ENCODE results near the gene BRAF.
A peak's percentile ranks its signal among the peaks of the same experiment; 100 is the strongest.
"Not testable (repeated sequence)": the region's sequence is repeated elsewhere in the genome, so short reads cannot be mapped to it uniquely, and the experiment has no call there.

Gene BRAF

DNA sequence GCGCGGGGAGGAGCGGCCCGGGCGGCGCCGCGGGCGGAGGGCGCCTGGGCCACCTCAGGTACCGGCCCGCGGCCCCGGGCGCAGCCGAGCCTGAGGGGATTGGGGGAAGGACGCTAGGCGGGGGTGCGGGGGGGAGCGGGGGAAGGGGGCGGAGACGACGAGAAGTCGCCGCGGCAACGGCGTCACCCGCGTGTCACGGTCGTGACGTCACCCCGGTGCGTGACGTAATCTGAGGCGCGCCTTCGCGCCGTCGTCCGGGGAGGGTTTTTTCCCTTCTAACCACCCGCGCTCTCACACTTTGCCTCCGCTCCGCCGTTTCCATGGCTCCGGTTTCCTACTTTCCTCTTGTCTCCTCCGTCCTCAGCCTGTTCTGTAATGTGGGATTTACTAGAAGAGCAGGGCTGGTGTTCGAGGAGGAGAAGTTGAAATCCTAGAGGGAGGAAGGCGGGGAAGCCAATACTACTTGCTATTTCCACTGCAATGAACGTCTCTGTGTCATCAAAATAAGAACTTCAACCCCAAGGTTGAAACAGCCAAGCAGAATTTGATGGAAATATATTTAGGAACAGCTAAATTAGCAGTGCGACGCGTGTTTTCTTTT lies at the start of gene BRAF:
TSS of gene BRAF (minus strand) at position 109 of the 601 bp plus-strand sequence. CDS start 226 bp downstream, outside the sequence.
- peak; percentile 90 for DNase-seq (ENCODE audit: low read depth)

- DNase-seq (ENCODE audit: low read depth), result no peak
These were observed 48.4 kb upstream of the BRAF start for GRCh38 chr7:140972876-140973829.

DNA sequence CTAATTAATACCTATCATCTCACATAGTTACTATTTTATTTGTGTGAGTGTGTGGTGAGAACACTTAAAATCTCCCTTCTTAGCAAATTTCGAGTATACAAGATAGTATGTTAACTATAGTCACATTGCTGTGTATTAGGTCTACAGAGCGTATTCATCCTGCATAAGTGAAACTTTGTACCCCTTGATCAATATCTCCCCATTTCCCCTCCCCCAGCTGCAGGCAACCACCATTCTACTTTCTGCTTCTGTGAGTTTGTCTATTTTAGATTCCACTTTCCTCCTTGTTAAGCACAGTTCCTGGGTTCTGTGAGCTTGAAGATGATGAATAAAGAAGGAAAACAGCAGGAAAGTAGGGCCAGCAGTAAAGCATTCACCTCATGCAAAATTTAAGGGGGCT lies 47.6 kb upstream of the BRAF start:
- no peak for DNase-seq (ENCODE audit: low read depth)

DNA sequence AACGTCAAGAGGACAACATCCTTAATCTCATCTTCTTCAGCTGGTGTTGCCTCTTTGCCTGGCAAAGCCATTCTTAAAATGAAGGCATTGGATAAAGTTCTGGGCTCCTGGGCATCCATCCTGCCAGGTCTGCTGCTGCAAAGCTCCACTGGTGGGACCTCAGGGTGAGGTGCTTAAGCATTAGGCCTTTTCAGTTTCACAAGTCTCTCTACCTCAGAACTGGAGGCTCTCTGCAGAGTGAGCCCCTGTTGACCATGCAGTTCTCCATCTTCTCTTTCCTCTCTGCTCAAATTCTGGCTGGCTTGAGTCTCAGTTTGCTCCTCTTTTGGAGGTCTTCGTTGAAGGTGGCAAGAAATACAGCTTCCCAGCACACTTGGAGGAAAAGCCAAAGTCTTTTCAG lies 42.7 kb upstream of the BRAF start:
- no peak for DNase-seq (ENCODE audit: low read depth)

DNA sequence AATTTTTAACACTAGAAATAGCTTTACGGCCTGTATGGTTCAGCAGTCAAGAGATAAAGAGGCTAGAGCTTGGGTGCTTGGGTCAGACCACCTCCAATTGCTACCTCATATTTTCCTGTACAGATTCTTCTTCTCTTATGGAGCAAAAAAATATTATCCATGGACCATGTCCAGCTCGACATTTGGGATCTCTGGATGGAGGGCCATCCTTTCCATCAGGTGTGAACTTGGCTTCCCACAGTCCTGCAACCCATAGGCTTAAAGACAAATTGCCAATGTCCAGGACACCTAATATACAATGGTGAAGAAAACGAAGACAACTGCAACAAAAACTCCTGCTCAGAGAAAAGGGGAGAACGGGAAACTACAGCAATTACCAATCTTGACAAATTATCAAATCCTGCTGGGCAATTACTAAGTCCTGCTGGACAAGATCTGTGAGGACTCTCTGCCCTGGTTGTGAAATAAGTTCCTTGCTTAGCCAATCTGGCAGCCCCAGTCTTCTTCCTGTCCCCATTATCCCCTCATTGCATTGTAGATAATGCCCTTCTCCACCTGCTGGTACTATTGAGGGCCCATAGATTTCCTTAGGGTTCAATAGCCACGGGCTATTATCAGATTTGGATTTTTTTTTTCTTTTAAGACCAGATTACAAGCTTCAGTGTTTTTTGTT lies 42.0 kb upstream of the BRAF start:
- DNase-seq (ENCODE audit: low read depth), result no peak

DNA sequence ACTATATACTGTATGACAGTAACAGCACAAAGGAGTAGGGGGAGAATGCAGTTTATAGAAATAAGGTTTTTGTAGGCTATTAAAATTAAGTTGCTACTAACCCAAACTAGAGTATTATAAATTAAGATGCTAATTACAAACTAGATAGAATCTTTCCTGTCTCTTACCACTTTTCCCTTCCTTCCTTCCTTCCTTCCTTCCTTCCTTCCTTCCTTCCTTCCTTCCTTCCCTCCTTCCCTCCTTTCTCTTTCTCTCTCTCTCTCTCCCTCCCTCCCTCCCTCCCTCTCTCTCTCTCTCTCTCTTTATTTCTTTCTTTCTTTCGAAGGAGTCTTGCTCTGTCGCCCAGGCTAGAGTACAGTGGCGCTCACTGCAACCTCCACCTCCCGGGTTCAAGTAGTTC lies 36.4 kb upstream of the BRAF start:
- no peak for DNase-seq (ENCODE audit: low read depth)

DNA sequence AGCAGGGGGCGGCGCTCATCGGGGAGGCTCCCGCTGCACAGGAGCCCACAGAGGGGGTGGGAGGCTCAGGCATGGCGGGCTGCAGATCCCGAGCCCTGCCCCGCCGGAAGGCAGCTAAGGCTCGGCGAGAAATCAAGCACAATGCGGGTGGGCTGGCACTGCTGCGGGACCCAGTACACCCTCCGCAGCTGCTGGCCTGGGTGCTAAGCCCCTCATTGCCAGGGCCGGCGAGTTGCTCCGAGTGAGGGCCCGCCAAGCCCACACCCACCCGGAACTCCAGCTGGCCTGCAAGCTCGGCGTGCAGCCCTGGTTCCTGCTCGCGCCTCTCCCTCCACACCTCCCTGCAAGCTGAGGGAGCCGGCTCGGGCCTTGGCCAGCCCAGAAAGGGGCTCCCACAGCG lies 32.3 kb upstream of the BRAF start:
- DNase-seq (ENCODE audit: low read depth), result not testable (repeated sequence)

DNA sequence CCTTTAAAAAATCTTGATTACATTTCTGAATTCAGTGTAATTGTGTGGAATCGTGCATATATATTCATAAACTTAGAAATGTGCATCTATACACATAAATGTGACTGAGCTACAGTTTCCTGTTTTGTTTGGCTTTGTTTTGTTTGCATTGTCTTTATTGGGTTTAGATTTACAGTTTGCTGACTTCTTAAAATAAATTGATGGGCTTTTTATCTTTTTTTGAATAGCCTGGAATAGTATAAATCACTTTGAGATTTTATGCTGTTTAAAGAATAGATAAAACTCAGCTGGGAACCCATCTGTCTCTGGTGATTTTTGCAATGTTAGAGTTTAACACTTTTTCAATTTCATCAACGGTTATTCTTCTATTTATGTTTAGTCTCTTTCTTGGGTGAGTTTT lies 21.2 kb upstream of the BRAF start:
- DNase-seq (ENCODE audit: low read depth), result no peak

DNA sequence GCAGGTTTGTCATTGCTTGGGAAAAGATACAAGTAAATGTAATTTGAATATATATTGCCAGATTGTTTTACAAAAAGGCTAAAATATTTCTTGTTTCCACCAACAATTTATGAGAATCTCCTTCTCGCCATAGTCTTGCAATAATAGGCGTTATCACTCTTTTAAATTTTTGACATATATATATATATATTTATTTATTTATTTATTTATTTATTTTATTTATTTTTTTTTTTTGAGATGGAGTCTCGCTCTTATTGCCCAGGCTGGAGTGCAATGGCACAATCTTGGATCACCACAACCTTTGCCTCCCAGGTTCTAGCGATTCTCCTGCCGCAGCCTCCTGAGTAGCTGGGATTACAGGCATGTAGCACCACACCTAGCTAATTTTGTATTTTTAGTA lies 17.5 kb upstream of the BRAF start:
- not testable (repeated sequence) for DNase-seq (ENCODE audit: low read depth)

DNA sequence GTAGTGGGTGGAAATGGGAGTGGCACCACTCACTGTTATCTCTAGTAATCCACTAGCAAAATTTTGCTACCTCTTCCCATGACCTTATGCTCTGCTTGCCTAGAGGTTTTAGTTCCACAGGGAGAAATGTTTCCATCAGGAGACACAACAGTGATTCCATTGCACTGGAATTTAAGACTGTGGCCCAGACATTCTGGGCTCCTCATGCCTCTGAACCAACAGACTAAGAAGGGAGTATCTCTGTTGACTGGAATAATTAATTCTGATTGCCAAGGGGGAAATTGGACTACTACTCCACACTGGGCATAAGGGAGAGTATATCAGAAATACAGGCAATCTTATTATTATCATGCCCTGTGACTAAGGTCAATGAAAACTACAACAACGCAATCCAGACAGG lies 16.2 kb upstream of the BRAF start:
- no peak for DNase-seq (ENCODE audit: low read depth)

DNA sequence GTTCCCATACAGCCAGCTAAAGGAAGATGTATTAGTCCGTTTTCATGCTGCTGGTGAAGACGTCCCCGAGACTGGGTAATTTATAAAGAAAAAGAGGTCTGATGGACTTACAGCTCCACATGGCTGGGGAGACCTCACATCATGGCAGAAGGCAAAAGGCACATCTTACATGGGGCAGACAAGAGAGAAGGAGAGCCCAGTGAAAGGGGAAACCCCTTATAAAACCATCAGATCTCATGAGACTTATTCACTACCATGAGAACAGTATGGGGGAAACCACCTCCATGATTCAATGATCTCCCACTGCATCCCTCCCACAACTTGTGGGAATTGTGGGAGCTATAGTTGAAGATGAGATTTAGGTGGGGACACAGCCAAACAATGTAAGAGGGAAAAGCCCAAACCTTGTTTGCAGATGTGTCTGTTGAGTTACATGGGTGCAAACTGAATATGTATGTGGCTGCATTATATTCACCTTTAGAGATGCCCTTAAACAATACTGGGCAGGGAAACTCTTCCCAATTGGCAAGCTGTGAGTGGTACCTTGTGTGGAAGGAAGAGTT lies 13.1 kb upstream of the BRAF start:
- no peak for DNase-seq (ENCODE audit: low read depth)

GRCh38 chr7:140928491-140929309 lies 4.0 kb upstream of the BRAF start:
- no peak for DNase-seq (ENCODE audit: low read depth)

GRCh38 chr7:140927945-140928344 lies 3.2 kb upstream of the BRAF start:
- DNase-seq (ENCODE audit: low read depth), result not testable (repeated sequence)

GRCh38 chr7:140927351-140927750 lies 2.6 kb upstream of the BRAF start:
- no peak for DNase-seq (ENCODE audit: low read depth)

- no peak for DNase-seq (ENCODE audit: low read depth)
These were observed 1.5 kb upstream of the BRAF start for GRCh38 chr7:140926021-140926817.

DNA sequence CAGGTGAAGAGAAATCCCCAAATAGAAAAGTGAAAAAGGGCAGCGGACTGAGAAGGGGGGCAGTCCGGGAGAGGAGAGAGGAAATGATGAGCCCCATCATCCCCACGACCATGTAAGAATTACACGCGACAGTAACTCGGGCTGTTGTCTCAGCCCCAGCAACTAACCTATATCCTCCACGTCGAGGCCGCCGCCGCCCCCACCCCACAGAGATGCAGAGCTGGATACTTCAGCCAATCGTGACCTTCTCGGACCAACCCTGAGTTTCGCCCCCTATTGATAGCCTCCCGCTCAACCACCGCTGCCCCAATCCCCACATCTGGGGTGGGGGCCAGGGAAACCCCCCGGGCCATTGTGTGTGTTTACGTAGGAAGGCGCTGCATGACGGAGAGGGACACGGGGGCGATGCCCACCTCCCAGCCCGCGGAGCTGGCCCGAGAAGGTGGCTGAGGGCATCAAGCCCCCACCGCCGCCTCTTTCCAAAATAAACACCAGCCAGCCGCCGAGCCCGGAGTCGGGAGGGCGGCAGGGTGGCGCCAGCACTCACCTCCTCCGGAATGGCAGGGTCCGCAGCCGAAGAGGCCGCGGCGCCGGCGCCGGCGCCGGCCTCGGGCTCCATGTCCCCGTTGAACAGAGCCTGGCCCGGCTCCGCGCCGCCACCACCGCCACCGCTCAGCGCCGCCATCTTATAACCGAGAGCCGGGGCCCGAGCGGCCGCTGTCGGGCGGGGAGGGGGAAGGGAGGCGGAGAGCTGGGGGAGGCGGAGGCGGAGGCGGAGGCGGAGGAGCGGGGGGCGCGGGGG lies 509 bp downstream of the BRAF start:
- peak; percentile 61 for DNase-seq (ENCODE audit: low read depth)

DNA sequence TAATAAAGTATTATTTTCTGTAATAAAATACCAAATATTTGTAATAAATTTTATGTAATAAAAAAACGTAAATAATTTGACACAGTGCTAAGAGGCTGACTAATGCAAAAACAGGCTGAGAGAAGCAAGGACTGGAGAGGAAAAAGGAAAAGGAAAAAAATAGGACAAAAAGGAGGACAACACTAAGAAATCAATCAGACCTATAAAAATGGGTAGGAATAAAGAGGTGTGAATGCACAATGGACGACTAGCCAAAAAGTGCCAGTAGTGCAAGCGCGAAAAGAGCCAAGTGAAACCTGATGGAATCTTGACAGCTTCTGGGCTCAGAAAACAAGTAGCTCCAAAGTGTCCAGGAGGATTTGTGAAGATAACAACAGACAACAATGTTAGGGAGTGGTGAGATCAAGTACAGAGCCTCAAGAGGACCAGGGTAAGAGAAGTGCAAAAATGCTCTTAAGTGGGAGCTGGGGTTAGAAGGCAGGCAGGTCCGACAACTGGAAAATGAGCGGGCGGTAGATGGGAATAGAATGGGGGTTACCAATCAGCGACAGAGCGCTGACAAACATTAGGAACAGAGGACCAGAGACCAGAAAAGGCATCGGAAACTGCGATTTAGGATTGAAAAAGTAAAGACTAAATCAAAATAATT lies 1.2 kb downstream of the BRAF start:
- DNase-seq (ENCODE audit: low read depth), result no peak

DNA sequence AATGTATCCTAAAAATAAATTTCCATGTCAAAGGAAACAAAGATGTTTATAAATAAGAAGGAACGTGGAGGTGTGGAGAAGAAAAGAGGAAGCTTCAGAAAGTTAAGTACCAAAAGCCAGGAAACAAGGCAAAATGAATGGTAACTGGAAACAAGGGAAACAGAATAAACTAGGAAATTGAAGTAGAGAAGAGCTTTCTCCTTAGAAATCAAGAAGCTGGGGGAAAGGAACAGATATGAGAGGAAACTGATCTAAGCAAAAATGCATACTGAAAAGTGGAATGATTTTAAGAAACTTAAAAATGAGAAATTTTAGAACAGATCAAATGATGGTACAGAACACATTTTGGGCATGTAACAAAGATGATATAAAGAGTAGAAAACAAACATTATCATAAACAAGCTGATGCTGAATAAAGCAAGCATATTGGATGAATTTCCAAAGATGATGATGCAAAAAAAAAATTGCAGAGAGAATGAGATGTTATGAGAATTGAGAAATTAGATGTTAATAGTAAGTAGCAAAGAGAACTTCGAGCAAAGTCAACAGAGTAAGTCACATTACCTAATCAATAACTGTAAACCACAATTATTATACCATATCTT lies 1.9 kb downstream of the BRAF start:
- DNase-seq (ENCODE audit: low read depth), result no peak

- no peak for DNase-seq (ENCODE audit: low read depth)
These were observed 4.0 kb downstream of the BRAF start for GRCh38 chr7:140920745-140921144.

All from activated gamma-delta T cell treated with anti-CD3 and anti-CD28 coated beads, Interleukin-2, amount 50 U/mL, for 16 hours (primary cell).